Body of pancreas (tissue), 4 donors: ENCODE results near the gene ZNF431.

Experiments used
- CTCF ChIP-seq, 7 experiments: fragments of 450-650 bp in 4 of 7; fragments of 200-600 bp in 3 of 7; sonication (generic) in 3 of 7; IDR thresholded peaks; one replicate each; pipeline ENCODE4 v1.5.1; 2016 to 2019; ENCODE audit warnings: antibody characterized with exemption in 7 of 7
- POLR2A ChIP-seq, 3 donors: fragments of 450-650 bp; IDR thresholded peaks; one replicate each; pipeline ENCODE4 v1.6.1; 2016; ENCODE audit warnings: antibody characterized with exemption in 3 of 3, mild to moderate bottlenecking in 2 of 3

- no peak for TF ChIP-seq POLR2A (IDR thresholded peaks at IDR 0.05)
- TF ChIP-seq CTCF (IDR thresholded peaks at IDR 0.05): no peak
Measured at GRCh38 chr19:21130097-21130775, 11.6 kb upstream of the ZNF431 start.
